C4-2B (cell line): ENCODE data around the gene ZNF565.
"Not testable (repeated sequence)": the region's sequence is repeated elsewhere in the genome, so short reads cannot be mapped to it uniquely, and the experiment has no call there.

Experiments used
- H3K27ac ChIP-seq: fragments of 450-650 bp; 2 replicates; pipeline ENCODE4 v1.5.1; 2017
- CTCF ChIP-seq: fragments of 450-650 bp; conservative IDR thresholded peaks from 2 replicates; pipeline ENCODE4 v1.5.1; 2017; ENCODE audit warnings: mild to moderate bottlenecking
- ZFX ChIP-seq: fragments of 450-650 bp; IDR thresholded peaks from 2 replicates; pipeline ENCODE4 v1.6.1; 2017

ZNF565 gene

DNA sequence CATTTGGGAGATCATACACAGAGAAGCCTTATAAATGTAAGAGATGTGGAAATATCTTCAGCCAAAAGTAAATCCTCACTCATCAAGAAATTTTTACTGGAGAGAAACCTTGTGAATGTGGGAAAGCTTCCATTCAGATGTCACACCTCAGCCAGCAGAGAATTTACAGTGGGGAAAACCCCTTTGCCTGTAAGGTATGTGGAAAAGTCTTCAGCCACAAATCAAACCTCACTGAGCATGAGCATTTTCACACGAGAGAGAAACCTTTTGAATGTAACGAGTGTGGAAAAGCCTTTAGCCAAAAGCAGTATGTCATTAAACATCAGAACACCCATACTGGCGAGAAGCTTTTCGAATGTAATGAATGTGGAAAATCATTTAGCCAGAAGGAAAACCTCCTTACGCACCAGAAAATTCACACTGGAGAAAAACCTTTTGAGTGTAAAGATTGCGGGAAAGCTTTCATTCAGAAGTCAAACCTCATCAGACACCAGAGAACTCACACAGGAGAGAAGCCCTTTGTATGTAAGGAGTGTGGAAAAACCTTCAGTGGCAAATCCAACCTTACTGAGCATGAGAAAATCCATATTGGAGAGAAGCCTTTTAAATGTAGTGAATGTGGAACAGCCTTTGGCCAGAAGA, 22.0 kb upstream of the ZNF565 start:
- TF ChIP-seq ZFX (no peak), CTCF (no peak)
- H3K27ac ChIP-seq: no peak overlapping the region

DNA sequence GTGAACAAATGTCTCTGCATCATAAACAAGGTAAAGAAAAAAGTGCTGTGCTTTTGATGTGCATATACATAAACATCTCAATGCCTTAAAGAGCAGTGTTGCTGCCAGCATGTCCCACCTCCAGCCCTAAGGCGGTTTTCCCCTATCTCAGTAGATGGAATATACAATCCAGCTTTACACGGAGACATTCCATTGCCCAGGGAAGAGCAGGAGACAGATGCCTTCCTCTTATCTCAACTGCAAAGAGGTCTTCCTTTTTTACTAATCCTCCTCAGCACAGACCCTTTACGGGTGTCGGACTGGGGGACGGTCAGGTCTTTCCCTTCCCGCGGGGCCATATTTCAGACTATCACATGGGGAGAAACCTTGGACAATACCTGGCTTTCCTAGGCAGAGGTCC, 19.2 kb upstream of the ZNF565 start:
- H3K27ac ChIP-seq: not testable (repeated sequence)

- no peak overlapping the region for H3K27ac ChIP-seq
Observed at GRCh38 chr19:36225219-36225892, 10.9 kb upstream of the ZNF565 start.

GRCh38 chr19:36222503-36222902, 8.0 kb upstream of the ZNF565 start:
- TF ChIP-seq ZFX (no peak), CTCF (no peak)
- no peak overlapping the region for H3K27ac ChIP-seq

More at GRCh38 chr19:36225219-36225892, 10.9 kb upstream of the ZNF565 start:
- no peak for TF ChIP-seq CTCF
- TF ChIP-seq ZFX: no peak

DNA sequence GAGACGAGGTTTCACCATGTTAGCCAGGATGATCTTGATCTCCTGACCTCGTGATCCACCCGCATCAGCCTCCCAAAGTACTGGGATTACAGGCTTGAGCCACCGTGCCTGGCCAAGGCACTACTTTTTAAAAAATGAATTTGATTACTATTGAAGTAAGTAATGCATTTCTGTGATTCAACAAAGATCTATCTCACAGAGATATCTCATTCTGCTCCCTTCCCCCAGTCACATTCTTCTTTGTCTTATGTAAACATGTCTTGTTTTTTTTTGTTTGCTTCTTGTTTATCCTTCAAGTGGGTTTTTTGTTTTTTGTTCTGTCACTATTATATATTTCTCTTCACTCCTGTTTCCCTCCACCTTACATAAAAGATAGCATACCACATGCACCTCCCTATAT, 7.0 kb upstream of the ZNF565 start:
- no peak overlapping the region for H3K27ac ChIP-seq
- TF ChIP-seq CTCF (no peak), ZFX (no peak)

GRCh38 chr19:36215276-36216123, 1.0 kb upstream of the ZNF565 start:
- TF ChIP-seq CTCF (no peak), ZFX (no peak; the same call in 1 of the 2 replicates)

DNA sequence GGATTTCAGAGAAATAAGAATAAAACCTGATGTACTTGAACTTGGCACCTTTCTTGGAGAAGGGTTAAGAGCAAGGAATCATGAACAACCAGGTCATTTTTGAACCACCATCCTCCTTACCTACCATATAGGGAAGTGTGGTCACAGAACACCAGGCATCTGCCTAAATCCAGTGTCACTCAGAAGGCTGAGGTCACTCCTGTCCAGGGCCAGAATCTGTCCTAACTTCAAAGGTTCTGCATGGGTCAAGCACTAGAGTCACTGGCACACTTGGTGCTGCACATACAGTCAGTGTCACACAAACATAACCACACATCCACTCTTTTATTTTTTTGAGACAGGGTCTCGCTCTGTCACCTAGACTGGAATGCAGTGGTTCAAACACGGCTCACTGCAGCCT, 1.6 kb downstream of the ZNF565 start:
- H3K27ac ChIP-seq: no peak overlapping the region
- TF ChIP-seq ZFX: no peak
- TF ChIP-seq CTCF: no peak

More at GRCh38 chr19:36215276-36216123, 1.0 kb upstream of the ZNF565 start:
- peak overlapping the region; percentile 91 for H3K27ac ChIP-seq
